Measurements from ENCODE around the gene FXR1. TPM values are rescaled to one million over a fixed set of nuclear protein-coding genes. Genes with fewer than 3 reads are reported as not detected.

The FXR1 gene
- total and polyA plus RNA-seq, 2 donors (not counting 1 experiment from before 2014, with no cell fraction given) = 148 to 252 TPM

- no peak overlapping the region for H3K4me2 ChIP-seq (ENCODE audit: extremely low read depth, insufficient read depth, low read length)
- H3K4me3 ChIP-seq (replicated peaks in 1 of 4; ENCODE audit: control extremely low read depth in 1 of 4, insufficient read depth in 1 of 4, low read depth in 3 of 4, low read length in 4 of 4) = no peak overlapping the region
- H2AFZ ChIP-seq (ENCODE audit: low read length) = no peak overlapping the region
- TF ChIP-seq CTCF (conservative IDR thresholded peaks at IDR 0.05 in 1 of 2, IDR thresholded peaks at IDR 0.05 in 1 of 2; ENCODE audit: low read depth in 1 of 2, low read length in 2 of 2) (no peak), EZH2 (IDR thresholded peaks at IDR 0.05; ENCODE audit: low read length, missing control alignments) (no peak)
- no peak overlapping the region for H3K9ac ChIP-seq (ENCODE audit: insufficient read depth, low read length)
- peaks cover 99% of the 10 kb centered on the region for H3K79me2 ChIP-seq (ENCODE audit: control insufficient read depth, insufficient read depth, low read length)
- DNase-seq (ENCODE audit: low read depth in 2 of 2) = no peak
- H3K36me3 ChIP-seq (ENCODE audit: control insufficient read depth, insufficient read depth, low read length) = no peaks in the 10 kb centered on the region
- no peak overlapping the region for H3K27ac ChIP-seq (ENCODE audit: insufficient read depth, low read length)
- no peaks in the 10 kb centered on the region for H3K4me1 ChIP-seq (ENCODE audit: control insufficient read depth, extremely low read depth, insufficient read depth, low read length)
- H3K9me3 ChIP-seq (ENCODE audit: control insufficient read depth, insufficient read depth, low read depth, low read length) = no peaks in the 10 kb centered on the region
- no peaks in the 10 kb centered on the region for H3K27me3 ChIP-seq (ENCODE audit: control insufficient read depth, insufficient read depth, low read length)
- peaks cover 2% of the 10 kb centered on the region for H4K20me1 ChIP-seq (ENCODE audit: control insufficient read depth, extremely low read depth, insufficient read depth, low read length)
Observed at GRCh38 chr3:180926526-180926925, 14.1 kb downstream of the FXR1 start.

GRCh38 chr3:180929376-180929775 is 16.9 kb downstream of the FXR1 start:
- Histone ChIP-seq H3K79me2 (ENCODE audit: control insufficient read depth, insufficient read depth, low read length) (peaks cover 96% of the 10 kb centered on the region), H3K27ac (ENCODE audit: insufficient read depth, low read length) (no peak overlapping the region), H3K9ac (ENCODE audit: insufficient read depth, low read length) (no peak overlapping the region), H2AFZ (ENCODE audit: low read length) (no peak overlapping the region), H3K4me2 (ENCODE audit: extremely low read depth, insufficient read depth, low read length) (no peak overlapping the region), H3K9me3 (ENCODE audit: control insufficient read depth, insufficient read depth, low read depth, low read length) (no peaks in the 10 kb centered on the region), H3K27me3 (ENCODE audit: control insufficient read depth, insufficient read depth, low read length) (no peaks in the 10 kb centered on the region), H3K4me1 (ENCODE audit: control insufficient read depth, extremely low read depth, insufficient read depth, low read length) (peaks cover 2% of the 10 kb centered on the region), H3K4me3 (replicated peaks in 1 of 4; ENCODE audit: control extremely low read depth in 1 of 4, insufficient read depth in 1 of 4, low read depth in 3 of 4, low read length in 4 of 4) (no peak overlapping the region), H4K20me1 (ENCODE audit: control insufficient read depth, extremely low read depth, insufficient read depth, low read length) (no peaks in the 10 kb centered on the region), H3K36me3 (ENCODE audit: control insufficient read depth, insufficient read depth, low read length) (no peaks in the 10 kb centered on the region)
- no peak for DNase-seq (ENCODE audit: low read depth in 2 of 2)
- no peak for TF ChIP-seq CTCF (conservative IDR thresholded peaks at IDR 0.05 in 1 of 2, IDR thresholded peaks at IDR 0.05 in 1 of 2; ENCODE audit: low read depth in 1 of 2, low read length in 2 of 2)
- no peak for TF ChIP-seq EZH2 (IDR thresholded peaks at IDR 0.05; ENCODE audit: low read length, missing control alignments)

GRCh38 chr3:180930526-180930925 is 18.1 kb downstream of the FXR1 start:
- Histone ChIP-seq H3K9ac (ENCODE audit: insufficient read depth, low read length) (no peak overlapping the region), H3K27me3 (ENCODE audit: control insufficient read depth, insufficient read depth, low read length) (no peaks in the 10 kb centered on the region), H3K36me3 (ENCODE audit: control insufficient read depth, insufficient read depth, low read length) (no peaks in the 10 kb centered on the region), H3K4me3 (replicated peaks in 1 of 4; ENCODE audit: control extremely low read depth in 1 of 4, insufficient read depth in 1 of 4, low read depth in 3 of 4, low read length in 4 of 4) (no peak overlapping the region), H3K9me3 (ENCODE audit: control insufficient read depth, insufficient read depth, low read depth, low read length) (no peaks in the 10 kb centered on the region), H3K27ac (ENCODE audit: insufficient read depth, low read length) (no peak overlapping the region), H2AFZ (ENCODE audit: low read length) (no peak overlapping the region), H4K20me1 (ENCODE audit: control insufficient read depth, extremely low read depth, insufficient read depth, low read length) (peaks cover 2% of the 10 kb centered on the region), H3K4me1 (ENCODE audit: control insufficient read depth, extremely low read depth, insufficient read depth, low read length) (peaks cover 2% of the 10 kb centered on the region), H3K79me2 (ENCODE audit: control insufficient read depth, insufficient read depth, low read length) (peaks cover 94% of the 10 kb centered on the region), H3K4me2 (ENCODE audit: extremely low read depth, insufficient read depth, low read length) (no peak overlapping the region)
- DNase-seq (ENCODE audit: low read depth in 2 of 2) = no peak
- no peak for TF ChIP-seq CTCF (conservative IDR thresholded peaks at IDR 0.05 in 1 of 2, IDR thresholded peaks at IDR 0.05 in 1 of 2; ENCODE audit: low read depth in 1 of 2, low read length in 2 of 2)

Data from fibroblast of lung (primary cell).